ENCODE data around the gene PLIN3.

PLIN3 gene

DNA sequence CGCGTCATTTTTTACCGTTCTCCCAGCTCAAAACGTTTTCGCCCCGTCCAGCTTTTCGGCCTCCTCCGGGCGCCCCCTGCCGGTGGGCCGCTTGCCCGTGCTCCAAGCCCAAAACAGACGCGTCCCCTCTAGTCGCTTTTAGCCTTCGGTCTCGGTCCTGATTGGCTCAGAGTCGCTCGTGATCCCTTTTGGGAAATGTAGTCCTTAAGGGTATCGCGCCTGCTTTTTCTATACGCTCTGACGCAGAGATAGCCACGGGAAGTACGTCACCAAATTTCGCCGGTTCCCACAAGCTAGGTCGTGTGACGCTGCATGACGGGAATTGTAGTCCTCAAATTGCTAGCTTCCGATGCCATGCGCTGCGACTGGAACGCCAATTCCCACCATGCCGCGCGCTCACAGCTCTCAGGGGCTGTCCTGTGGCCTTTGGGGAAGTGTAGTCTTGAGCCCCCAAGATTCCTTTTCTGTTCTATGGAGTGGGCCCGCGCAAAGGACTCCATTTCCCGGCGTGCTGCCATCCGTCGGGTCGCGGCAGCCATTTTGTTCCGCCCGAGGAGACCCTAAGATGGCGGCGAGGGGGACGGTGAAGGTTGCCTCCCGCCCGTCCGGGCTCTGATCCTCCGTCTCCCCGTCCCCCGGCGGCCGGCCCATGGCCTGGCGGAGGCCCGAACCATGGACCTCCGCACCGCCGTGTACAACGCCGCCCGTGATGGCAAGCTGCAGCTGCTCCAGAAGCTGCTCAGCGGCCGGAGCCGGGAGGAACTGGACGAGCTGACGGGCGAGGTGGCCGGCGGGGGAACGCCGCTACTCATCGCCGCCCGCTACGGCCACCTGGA lies 76.1 kb downstream of the PLIN3 start, which contains the start of gene FEM1A:
Gene FEM1A (plus strand): TSS at position 552 of the 836 bp plus-strand sequence. CDS start 121 bp downstream, at position 673.
- peaks cover 39% of the 10 kb centered on the region for H3K4me1 Mint-ChIP-seq
- H3K9me3 Mint-ChIP-seq, result no peaks in the 10 kb centered on the region
- H3K27me3 Mint-ChIP-seq, result no peaks in the 10 kb centered on the region
- H3K36me3 Mint-ChIP-seq, result peaks cover 13% of the 10 kb centered on the region
- peak; percentile 99 for ATAC-seq
- peak within 1 kb of the TSS; percentile 85 for H3K27ac Mint-ChIP-seq
- H3K4me3 Mint-ChIP-seq, result peak within 1 kb of the TSS; percentile 72

Measured in stimulated activated memory B cell treated with anti-CD40 and anti-IgM and Interleukin-4, amounts not matched to agents 10 μg/mL and 1 μg/mL and 100 μg/mL, for 72 hours (primary cell).